BLaER1 treated with 17β-estradiol and CSF1 and Interleukin-3, amounts not matched to agents 10 nM and 100 nM (cell line): ENCODE results near the gene SEL1L3.

Source experiments
- H3K27ac ChIP-seq, 11 experiments: shearing (Covaris generic); formaldehyde crosslinking; 2 replicates each; pipeline ENCODE4 v1.8.1; 2022
- H3K27me3 ChIP-seq, 11 experiments: shearing (Covaris generic); formaldehyde crosslinking; 2 replicates each; pipeline ENCODE4 v1.8.1; 2022
- H3K36me3 ChIP-seq, 11 experiments: shearing (Covaris generic); formaldehyde crosslinking; 2 replicates each; pipeline ENCODE4 v1.8.1; 2022
- H3K4me1 ChIP-seq, 10 experiments: shearing (Covaris generic); formaldehyde crosslinking; 2 replicates each; pipeline ENCODE4 v1.8.1; 2022
- H3K4me2 ChIP-seq, 11 experiments: shearing (Covaris generic); formaldehyde crosslinking; 2 replicates each; pipeline ENCODE4 v1.8.1; 2022
- H3K4me3 ChIP-seq, 10 experiments: shearing (Covaris generic); formaldehyde crosslinking; 2 replicates each; pipeline ENCODE4 v1.8.1; 2022
- H3K9ac ChIP-seq, 11 experiments: shearing (Covaris generic); formaldehyde crosslinking; 2 replicates each; pipeline ENCODE4 v1.8.1; 2022
- H3K9me3 ChIP-seq, 11 experiments: shearing (Covaris generic); formaldehyde crosslinking; replicated peaks in 1 of 11; 2 replicates each; pipeline ENCODE4 v1.8.1; 2022
- H4K20me1 ChIP-seq, 11 experiments: shearing (Covaris generic); formaldehyde crosslinking; 2 replicates each; pipeline ENCODE4 v1.8.1; 2022
- Cebpa-rat ChIP-seq, 11 experiments: shearing (Covaris generic); IDR thresholded peaks; 2 replicates each; pipeline ENCODE4 v1.8.1; 2022

SEL1L3 gene

GRCh38 chr4:25838526-25838925, 24.3 kb downstream of the SEL1L3 start:
- no peaks in the 10 kb centered on the region for H3K27me3 ChIP-seq
- H3K27ac ChIP-seq: no peak overlapping the region
- H4K20me1 ChIP-seq: peaks cover 0 to 18% (median 0%) of the 10 kb centered on the region in 11 experiments; a peak in 6 of 22 replicates
- H3K9ac ChIP-seq: no peak overlapping the region
- peaks cover 0 to 15% (median 0%) of the 10 kb centered on the region in 11 experiments; a peak in 5 of 22 replicates for H3K36me3 ChIP-seq
- H3K4me1 ChIP-seq: peaks cover 14 to 20% (median 19%) of the 10 kb centered on the region in 10 experiments; a peak in 19 of 20 replicates
- H3K9me3 ChIP-seq: no peaks in the 10 kb centered on the region
- no peak overlapping the region for H3K4me3 ChIP-seq
- no peak overlapping the region for H3K4me2 ChIP-seq
- no peak for TF ChIP-seq Cebpa-rat (IDR thresholded peaks at IDR 0.05)

DNA sequence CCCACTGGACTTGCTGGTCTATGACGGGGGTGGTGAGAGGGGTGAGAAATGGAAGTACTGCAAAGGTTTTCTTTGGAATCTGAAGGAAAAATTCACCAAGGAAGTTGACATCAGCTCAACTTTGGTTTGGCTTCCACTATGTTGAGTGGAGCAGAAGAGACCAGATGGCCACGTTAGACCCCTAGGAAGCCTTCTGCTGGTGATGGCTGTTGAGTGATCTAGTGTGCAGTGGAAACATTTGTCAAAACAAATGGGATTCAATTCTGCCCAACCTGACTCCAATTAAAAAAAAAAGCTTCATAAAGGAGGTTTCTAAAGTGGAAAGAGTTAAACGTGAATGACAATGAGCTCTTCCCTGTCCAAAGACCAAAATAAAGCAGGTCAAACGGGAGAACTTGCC, 25.7 kb downstream of the SEL1L3 start:
- peaks cover 0 to 21% (median 5%) of the 10 kb centered on the region in 11 experiments; a peak in 11 of 22 replicates for H3K36me3 ChIP-seq
- no peak overlapping the region for H3K4me3 ChIP-seq
- H3K9me3 ChIP-seq: no peaks in the 10 kb centered on the region
- no peaks in the 10 kb centered on the region for H3K27me3 ChIP-seq
- peaks cover 0 to 11% (median 0%) of the 10 kb centered on the region in 11 experiments; a peak in 4 of 22 replicates for H4K20me1 ChIP-seq
- H3K9ac ChIP-seq: no peak overlapping the region
- no peak overlapping the region for H3K27ac ChIP-seq
- H3K4me2 ChIP-seq: no peak overlapping the region
- TF ChIP-seq Cebpa-rat (IDR thresholded peaks at IDR 0.05): no peak
- H3K4me1 ChIP-seq: peaks cover under 1 to 6% (median 5%) of the 10 kb centered on the region in 10 experiments; a peak in 16 of 20 replicates

DNA sequence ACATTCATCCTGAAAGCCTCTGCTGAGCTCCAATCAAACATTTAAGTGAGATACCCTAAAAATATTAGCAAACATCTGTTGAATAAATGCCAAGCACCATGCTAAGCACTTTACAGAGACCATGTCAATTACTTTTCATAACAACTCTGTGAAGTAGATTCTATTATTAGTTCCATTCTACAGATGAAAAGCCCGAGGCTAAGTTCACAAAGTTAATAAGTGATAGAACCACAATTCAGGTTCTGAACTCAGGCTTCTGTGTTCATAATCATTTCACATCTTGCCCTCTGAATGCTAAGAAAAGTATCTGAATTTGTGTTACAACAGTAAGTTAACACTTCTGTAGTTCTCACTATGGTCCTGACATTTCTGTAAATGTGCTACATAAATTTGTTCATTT, 27.4 kb downstream of the SEL1L3 start:
- peaks cover 0 to 33% (median 7%) of the 10 kb centered on the region in 11 experiments; a peak in 10 of 22 replicates for H3K36me3 ChIP-seq
- no peaks in the 10 kb centered on the region for H3K9me3 ChIP-seq
- H3K27ac ChIP-seq: no peak overlapping the region
- H3K4me2 ChIP-seq: no peak overlapping the region
- H3K9ac ChIP-seq: no peak overlapping the region
- no peaks in the 10 kb centered on the region for H3K27me3 ChIP-seq
- H3K4me3 ChIP-seq: no peak overlapping the region
- no peaks in the 10 kb centered on the region for H3K4me1 ChIP-seq
- no peak for TF ChIP-seq Cebpa-rat (IDR thresholded peaks at IDR 0.05)
- peaks cover 0 to 11% (median 0%) of the 10 kb centered on the region in 11 experiments; a peak in 3 of 22 replicates for H4K20me1 ChIP-seq

DNA sequence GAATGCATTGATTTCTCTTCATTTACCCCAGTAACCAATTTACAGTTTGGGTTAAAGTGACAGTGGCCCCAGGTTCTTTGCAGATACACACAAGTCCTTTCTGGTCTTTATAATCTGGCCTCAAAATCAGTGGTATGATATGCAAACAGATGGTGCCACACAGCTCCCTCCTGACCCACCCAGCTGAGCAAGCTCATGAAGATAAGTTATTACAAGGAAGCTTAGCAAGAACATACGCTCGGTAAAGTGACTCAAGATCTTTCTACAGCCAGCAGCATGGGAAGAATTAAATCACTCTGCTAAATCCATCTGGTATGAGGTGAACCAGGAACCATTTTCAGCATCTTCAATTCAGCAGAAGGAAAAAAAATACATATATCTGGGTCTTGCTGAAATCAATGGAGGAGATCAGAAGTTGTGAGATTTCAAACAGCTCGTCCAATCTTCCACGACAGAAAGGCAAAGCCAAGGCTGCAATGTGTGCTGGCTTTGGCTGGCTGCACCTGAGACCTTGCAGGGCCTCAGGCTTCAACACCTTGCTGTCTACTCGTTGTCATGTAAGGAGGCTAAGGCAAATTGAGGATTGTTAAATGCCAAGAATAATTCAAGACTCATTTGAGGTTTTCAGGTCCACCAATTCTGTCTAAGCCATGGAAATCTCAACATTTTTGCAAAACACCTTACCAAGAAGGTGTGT, 28.2 kb downstream of the SEL1L3 start:
- Histone ChIP-seq H3K9me3 (no peaks in the 10 kb centered on the region), H3K4me3 (no peak overlapping the region), H3K27me3 (no peaks in the 10 kb centered on the region), H3K4me2 (no peak overlapping the region), H3K27ac (no peak overlapping the region), H4K20me1 (peaks cover 0 to 11% (median 0%) of the 10 kb centered on the region in 11 experiments; a peak in 2 of 22 replicates), H3K4me1 (no peaks in the 10 kb centered on the region), H3K36me3 (peaks cover 0 to 41% (median 7%) of the 10 kb centered on the region in 11 experiments; a peak in 10 of 22 replicates), H3K9ac (no peak overlapping the region)
- TF ChIP-seq Cebpa-rat (IDR thresholded peaks at IDR 0.05): no peak

- Histone ChIP-seq H4K20me1 (no peaks in the 10 kb centered on the region; a peak in 1 of 22 replicates), H3K9ac (no peak overlapping the region), H3K9me3 (no peaks in the 10 kb centered on the region), H3K36me3 (peaks cover 0 to 63% (median 16%) of the 10 kb centered on the region in 11 experiments; a peak in 11 of 22 replicates), H3K4me2 (no peak overlapping the region), H3K27ac (no peak overlapping the region), H3K4me1 (no peaks in the 10 kb centered on the region), H3K4me3 (no peak overlapping the region), H3K27me3 (no peaks in the 10 kb centered on the region)
- TF ChIP-seq Cebpa-rat (IDR thresholded peaks at IDR 0.05): no peak
These were observed 32.2 kb downstream of the SEL1L3 start for GRCh38 chr4:25830548-25830947.

- no peak overlapping the region for H3K9ac ChIP-seq
- H3K4me2 ChIP-seq: no peak overlapping the region
- no peaks in the 10 kb centered on the region for H3K27me3 ChIP-seq
- H4K20me1 ChIP-seq: no peaks in the 10 kb centered on the region
- H3K27ac ChIP-seq: no peak overlapping the region
- H3K9me3 ChIP-seq: no peaks in the 10 kb centered on the region
- no peaks in the 10 kb centered on the region for H3K4me1 ChIP-seq
- no peak overlapping the region for H3K4me3 ChIP-seq
- no peak for TF ChIP-seq Cebpa-rat (IDR thresholded peaks at IDR 0.05)
- peaks cover 0 to 66% (median 13%) of the 10 kb centered on the region in 11 experiments; a peak in 11 of 22 replicates for H3K36me3 ChIP-seq
These were observed 34.9 kb downstream of the SEL1L3 start for GRCh38 chr4:25827897-25828296.

DNA sequence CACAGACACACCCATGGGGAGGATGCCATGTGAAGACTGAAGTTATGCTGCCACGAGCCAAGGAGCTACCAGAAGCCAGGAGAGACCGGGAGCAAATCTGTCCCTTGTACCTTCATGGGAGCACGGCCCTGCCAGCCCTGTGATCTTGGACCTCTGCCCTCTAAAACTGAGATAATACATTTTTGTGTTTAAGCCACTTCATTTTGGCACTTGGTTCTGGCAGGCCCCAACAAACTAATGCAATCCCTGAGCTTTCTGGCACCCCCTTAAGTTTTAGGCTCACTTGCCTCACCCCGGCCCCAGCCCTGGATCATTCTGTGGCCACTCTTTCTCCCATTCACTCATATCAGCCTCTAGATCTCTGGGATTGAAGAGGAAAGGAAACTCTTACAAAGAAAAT, 35.4 kb downstream of the SEL1L3 start:
- Histone ChIP-seq H3K4me3 (no peak overlapping the region), H3K36me3 (peaks cover 0 to 66% (median 8%) of the 10 kb centered on the region in 11 experiments; a peak in 11 of 22 replicates), H4K20me1 (no peaks in the 10 kb centered on the region), H3K9me3 (no peaks in the 10 kb centered on the region), H3K9ac (no peak overlapping the region), H3K27me3 (no peaks in the 10 kb centered on the region), H3K4me1 (no peaks in the 10 kb centered on the region), H3K27ac (no peak overlapping the region), H3K4me2 (no peak overlapping the region)
- TF ChIP-seq Cebpa-rat (IDR thresholded peaks at IDR 0.05): no peak

GRCh38 chr4:25826074-25826752, 36.6 kb downstream of the SEL1L3 start:
- no peak for TF ChIP-seq Cebpa-rat (IDR thresholded peaks at IDR 0.05)
- H3K36me3 ChIP-seq: peaks cover 0 to 68% (median 11%) of the 10 kb centered on the region in 11 experiments; a peak in 10 of 22 replicates
- H4K20me1 ChIP-seq: no peaks in the 10 kb centered on the region
- H3K4me1 ChIP-seq: no peaks in the 10 kb centered on the region
- no peak overlapping the region for H3K27ac ChIP-seq
- no peaks in the 10 kb centered on the region for H3K27me3 ChIP-seq
- H3K9ac ChIP-seq: no peak overlapping the region
- H3K4me3 ChIP-seq: no peak overlapping the region
- H3K4me2 ChIP-seq: no peak overlapping the region
- no peaks in the 10 kb centered on the region for H3K9me3 ChIP-seq

- Histone ChIP-seq H3K36me3 (peaks cover 3 to 72% (median 15%) of the 10 kb centered on the region in 11 experiments; a peak in 15 of 22 replicates), H3K4me3 (no peak overlapping the region), H4K20me1 (no peaks in the 10 kb centered on the region), H3K27ac (no peak overlapping the region), H3K4me1 (no peaks in the 10 kb centered on the region), H3K9ac (no peak overlapping the region), H3K9me3 (no peaks in the 10 kb centered on the region), H3K27me3 (no peaks in the 10 kb centered on the region), H3K4me2 (no peak overlapping the region)
- no peak for TF ChIP-seq Cebpa-rat (IDR thresholded peaks at IDR 0.05)
These were observed 39.2 kb downstream of the SEL1L3 start for GRCh38 chr4:25823632-25824031.
